Measurements from ENCODE around the gene HNRNPK. TPM values are rescaled to one million over a fixed set of nuclear protein-coding genes. Genes with fewer than 3 reads are reported as not detected.

The HNRNPK gene
- polyA plus RNA-seq, 3 donors = 154 to 339 (median 248) TPM

DNA sequence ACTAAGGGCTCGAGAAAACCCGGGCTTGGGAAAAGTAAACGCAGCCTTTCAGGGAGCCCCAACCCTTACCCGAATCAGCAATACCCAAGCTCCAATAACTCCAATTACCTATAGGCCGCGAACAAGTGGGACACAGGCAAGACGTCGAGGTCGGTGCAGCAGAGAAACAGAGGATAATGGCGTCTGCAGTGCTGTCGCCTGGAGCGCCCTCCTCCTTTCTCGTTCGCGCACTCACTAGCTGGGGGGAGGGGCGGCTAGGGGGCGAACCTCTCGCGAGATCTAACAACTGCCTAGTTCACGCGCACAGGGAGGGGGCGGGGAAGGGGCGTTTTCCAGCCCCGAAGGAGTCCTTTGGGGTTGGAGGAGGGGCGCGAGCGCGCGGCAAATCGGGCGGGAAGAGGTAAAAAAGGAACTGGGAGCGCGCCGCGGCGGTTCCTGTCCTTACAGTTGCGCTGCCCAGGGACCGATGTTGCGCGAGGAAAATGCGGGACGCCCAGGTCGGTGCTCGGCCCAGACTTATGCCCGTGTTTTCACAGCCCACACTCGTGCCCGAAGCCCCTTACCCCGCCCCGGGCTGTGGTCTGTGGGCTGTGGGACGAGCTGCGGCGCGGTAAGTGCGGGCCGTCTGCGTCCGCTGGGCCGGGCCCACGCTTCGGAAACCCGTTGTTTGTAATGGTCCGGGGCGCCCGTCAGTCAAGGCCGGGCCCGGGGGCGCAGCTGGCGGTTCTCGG lies 545 bp upstream of the HNRNPK start, which contains the start of gene RMI1:
Gene RMI1 (plus strand): TSS at position 411 of the 731 bp plus-strand sequence. CDS start 20,182 bp downstream, outside the sequence.
- H3K27ac ChIP-seq (ENCODE audit: low read depth, low read length) = peak within 1 kb of the TSS; percentile 97
- WGBS, 3 donors = 0% methylated on average over 69 of the region's 69 CpGs

DNA sequence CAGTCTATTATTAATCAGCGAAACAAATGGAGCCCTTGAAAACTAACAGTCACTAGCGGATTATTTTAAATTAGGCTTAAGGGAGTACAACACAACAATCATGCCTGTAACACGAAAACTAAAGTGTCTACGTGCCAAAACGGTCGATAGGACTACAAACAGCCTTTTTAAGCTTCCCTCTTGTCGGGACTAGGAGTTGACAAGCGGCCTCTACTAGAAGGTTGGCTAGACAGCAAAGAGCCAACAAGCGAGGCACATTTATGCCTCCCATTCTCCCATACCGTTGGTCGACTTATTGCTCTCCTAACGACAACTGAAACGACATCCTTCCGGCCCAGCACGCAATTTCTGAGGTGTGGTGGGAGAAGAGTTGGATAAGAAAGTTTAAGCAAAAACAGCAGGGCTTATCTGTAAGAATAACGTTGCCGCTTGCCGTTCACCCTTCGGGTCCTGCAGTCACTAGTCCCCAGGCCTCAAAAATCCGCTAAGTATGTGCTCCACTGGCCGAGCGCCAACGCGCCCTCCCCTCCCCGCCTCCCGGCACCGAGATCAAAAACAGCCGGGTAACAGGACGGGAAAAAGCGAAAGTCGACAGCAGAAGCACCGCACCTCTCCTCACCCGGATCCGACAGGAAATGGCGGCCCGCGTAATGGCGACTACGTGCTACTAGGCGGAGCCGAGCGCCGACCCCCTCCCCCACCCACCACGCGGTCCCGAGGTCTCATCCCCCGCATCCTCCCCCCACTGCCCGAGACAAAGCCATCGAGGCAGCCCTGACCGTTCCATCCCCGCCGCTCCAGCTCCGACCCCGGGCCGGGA lies 813 bp downstream of the HNRNPK start:
- 0 to 1% (median 0%) methylated on average over 50 to 55 of the region's 55 CpGs for WGBS, 3 donors
- peak overlapping the region; percentile 97 for H3K27ac ChIP-seq (ENCODE audit: low read depth, low read length)

DNA sequence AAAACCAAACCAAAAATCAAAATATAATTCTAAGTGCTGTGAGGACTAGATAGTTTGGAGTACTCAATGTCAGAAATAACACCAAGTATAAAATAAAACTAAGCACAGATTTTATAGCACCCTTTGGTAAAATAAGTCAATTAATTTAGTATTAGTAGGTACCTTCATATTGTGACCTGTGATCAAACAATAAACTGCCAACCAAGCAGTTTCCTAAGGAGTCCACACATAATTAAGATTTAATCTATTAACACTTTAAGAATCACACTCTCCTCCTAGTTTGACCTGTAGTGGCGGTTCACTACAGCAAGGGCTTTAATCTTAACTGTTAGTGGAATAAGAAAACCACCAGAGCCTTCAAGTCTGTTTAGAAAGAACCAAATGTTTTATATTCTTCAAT lies 2.8 kb downstream of the HNRNPK start:
- WGBS, 3 donors = 36 to 73% (median 71%) methylated on average over 1 of the region's 1 CpG

DNA sequence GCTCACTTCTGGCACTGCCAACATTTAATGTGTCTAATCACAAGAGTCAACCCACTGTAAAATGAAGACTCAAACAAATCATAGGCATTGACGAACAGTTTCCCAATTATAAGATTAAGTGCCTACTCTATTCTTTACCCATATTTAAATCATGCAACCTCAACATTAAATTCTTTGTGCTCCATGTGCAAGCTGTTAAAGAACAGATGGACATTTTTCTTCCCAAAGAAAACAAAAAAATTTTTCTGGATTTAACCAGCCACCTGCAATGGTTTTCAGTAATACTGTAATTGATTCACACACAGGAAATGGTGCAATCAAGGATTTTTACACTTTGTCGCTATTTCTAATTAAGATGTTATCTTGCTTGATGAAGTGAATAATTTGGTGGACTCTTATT lies 3.6 kb downstream of the HNRNPK start:
- no peak overlapping the region for H3K27ac ChIP-seq (ENCODE audit: low read depth, low read length)
- 50 to 59% (median 52%) methylated on average over 2 of the region's 2 CpGs for WGBS, 3 donors

More for the DNA sequence above, 2.8 kb downstream of the HNRNPK start:
- no peak overlapping the region for H3K27ac ChIP-seq (ENCODE audit: low read depth, low read length)

DNA sequence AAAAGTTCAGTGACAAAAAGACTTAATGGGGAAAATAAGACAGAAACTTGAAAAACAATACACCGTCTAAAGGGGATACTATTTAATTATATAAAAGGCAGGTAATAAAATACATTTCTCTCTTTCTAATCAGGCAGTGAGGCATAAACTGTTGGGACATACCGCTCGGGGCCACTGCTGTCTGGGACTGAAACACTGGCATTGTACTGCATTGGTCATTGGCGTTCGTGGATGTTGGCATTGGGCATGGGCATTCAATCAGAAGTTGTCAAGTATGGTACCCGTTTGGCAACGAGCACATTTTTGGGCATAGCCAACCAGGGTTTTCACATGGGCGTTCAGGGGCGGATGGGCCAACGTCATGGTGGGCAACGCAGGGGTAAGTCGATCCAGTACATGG lies 4.7 kb downstream of the HNRNPK start:
- H3K27ac ChIP-seq (ENCODE audit: low read depth, low read length) = no peak overlapping the region
- WGBS, 3 donors = 86 to 90% (median 88%) methylated on average over 12 of the region's 12 CpGs

DNA sequence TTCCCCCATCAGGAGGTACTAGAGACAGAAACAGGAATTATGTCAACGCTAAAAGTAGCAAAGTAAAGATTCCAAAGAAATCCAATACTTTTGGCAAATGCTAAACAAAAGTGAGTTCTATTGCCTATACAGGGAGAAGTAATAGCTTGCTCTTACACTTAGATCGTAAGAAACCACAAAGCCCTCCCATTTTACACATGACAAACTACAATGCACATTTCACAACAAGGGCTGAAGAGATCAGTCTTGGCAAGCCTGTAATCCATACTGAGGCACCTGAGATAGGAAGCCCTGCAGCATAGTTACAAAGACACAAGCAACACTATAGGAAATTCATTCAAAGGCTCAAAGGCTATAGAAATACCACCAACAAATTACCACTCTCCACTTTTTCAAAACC lies 7.7 kb downstream of the HNRNPK start:
- WGBS, 3 donors = 71 to 73% (median 72%) methylated on average over 2 of the region's 2 CpGs
- no peak overlapping the region for H3K27ac ChIP-seq (ENCODE audit: low read depth, low read length)

DNA sequence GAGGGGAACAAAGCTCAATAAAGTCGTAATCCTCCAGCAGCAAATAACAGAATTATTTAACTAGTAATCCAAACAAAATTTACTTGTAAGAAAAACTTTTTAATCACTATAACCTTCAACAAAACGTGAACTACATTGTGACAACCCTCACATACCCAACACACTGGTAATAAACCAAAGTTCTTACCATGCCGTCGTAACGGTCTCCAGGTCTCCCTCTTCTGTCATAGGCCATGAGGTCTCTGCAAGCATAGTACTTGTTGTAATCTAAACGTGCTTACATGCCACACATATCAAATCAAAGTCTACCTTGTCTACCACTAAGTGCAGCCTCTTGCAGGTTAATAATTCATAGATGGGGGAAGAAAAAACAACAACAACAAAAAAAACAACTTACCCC lies 8.5 kb downstream of the HNRNPK start:
- 67 to 82% (median 79%) methylated on average over 6 of the region's 6 CpGs for WGBS, 3 donors

DNA sequence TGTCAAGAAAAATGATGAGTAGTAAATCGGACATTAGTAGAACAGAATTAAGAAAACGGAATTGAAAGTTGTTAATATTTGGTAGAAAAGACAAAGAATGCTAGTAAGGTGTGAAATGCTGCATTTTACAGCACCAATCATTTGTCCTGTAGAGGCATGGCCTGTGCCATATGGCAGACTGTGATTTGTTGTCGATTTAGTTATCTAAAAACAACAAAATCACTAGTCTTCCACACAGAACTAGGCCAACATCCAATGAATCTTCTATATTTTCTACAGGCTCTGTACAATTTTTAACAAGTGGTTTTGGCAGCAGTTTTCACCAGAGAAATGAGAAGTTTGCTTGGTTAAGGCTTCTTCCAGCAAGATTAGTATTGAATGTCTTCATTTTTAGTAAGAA lies 10.4 kb downstream of the HNRNPK start:
- WGBS, 3 donors = 61 to 84% (median 80%) methylated on average over 3 of the region's 3 CpGs
- H3K27ac ChIP-seq (ENCODE audit: low read depth, low read length) = no peak overlapping the region

More for the DNA sequence above, 8.5 kb downstream of the HNRNPK start:
- H3K27ac ChIP-seq (ENCODE audit: low read depth, low read length) = no peak overlapping the region

DNA sequence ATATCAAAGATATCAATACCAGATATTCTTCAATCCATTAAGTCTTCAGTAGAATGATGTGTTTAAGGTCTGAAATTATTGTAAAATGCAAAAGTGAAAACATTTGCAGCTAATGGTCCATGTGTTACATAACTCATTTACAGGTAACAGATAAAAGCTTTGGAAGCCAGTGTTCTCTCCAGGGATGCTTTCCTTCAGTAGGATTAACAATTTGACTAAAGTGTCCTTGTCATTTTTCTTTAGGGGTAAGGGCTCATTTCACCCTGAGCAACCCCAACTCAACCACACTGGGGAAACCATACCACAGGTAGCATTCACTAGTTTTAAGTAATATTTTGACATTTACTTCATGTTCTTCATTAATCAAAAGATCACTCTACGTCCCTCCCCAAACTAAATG lies 12.9 kb downstream of the HNRNPK start:
- no peak overlapping the region for H3K27ac ChIP-seq (ENCODE audit: low read depth, low read length)
- WGBS, 3 donors = 78 to 91% (median 86%) methylated on average over 1 of the region's 1 CpG

DNA sequence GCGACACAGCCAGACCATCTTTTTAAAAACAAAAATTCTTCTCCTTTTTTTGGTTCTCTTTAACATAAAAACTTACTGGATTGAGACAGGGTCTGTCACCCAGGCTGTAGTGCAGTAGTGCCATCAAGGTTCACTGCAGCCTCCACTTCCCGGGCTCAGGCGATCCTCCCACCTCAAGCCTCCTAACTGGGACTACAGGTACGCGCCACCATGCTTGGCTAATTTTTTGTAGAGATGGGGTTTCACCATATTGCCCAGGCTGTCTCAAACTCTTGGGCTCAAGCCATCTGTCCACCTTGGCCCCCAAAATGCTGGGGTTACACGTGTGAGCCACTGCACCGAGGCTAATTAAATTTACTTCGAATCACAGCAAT lies 13.8 kb downstream of the HNRNPK start:
- H3K27ac ChIP-seq (ENCODE audit: low read depth, low read length) = no peak overlapping the region

DNA sequence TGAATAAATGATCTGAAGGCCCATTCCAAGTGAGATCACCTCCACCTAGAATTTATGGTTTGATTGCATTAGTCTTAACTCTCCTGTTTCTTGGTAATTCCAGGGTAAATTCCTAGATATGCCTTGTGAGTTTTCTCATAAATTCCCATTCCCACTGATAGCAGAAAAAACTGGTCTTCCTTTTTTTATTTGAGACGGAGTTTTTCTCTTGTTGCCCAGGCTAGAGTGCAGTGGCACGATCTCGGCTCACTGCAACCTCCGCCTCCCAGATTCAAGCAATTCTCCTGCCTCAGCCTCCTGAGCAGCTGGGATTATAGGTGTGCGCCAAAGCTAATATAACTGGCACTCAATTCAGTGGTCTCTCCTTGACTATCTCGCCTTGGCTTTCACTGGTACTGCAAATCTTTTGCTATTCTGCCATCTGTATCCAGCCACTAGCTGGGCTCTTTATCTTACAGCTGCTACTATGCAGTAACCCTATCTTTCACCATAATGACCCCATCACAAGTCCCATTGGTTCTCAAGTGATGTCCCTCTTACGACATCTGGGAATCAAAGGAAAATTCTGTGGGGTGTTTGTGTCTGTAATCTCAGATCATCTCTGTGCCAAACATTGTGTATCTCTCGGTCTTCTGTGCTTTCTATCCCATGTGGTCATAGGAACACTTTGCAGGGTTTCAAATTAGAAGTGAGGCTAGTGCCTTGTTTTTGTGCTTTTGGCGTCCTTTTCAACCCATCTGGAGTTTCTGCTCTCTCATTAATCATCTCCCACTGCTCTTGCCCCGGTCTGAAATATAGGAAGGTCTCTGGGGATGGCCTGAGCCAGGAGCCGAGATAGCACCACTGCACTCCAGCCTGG lies 14.4 kb downstream of the HNRNPK start:
- 63 to 70% (median 64%) methylated on average over 11 of the region's 11 CpGs for WGBS, 3 donors
- no peak overlapping the region for H3K27ac ChIP-seq (ENCODE audit: low read depth, low read length)

More for the DNA sequence above, 13.8 kb downstream of the HNRNPK start:
- WGBS, 3 donors = 87 to 90% (median 89%) methylated on average over 8 of the region's 8 CpGs

DNA sequence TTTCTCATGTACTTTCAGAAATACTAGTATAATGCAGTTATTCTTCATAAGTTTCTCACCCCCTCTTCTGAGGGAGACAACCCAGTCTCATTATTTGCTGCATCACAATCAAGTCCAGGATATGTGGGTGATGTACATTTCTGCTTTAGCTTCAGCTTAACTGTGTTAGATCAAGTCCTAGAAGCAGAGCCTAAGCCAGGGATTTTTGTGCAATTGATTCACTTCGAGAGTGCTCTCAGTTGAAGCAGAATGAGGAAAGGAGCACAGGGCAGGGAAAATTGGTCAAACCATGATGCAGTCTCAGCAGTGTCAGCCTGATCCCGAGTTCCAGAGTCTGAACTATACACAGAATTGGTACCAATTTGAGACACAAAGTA lies 15.1 kb downstream of the HNRNPK start:
- H3K27ac ChIP-seq (ENCODE audit: low read depth, low read length) = no peak overlapping the region
- 53 to 66% (median 64%) methylated on average over 2 of the region's 2 CpGs for WGBS, 3 donors

DNA sequence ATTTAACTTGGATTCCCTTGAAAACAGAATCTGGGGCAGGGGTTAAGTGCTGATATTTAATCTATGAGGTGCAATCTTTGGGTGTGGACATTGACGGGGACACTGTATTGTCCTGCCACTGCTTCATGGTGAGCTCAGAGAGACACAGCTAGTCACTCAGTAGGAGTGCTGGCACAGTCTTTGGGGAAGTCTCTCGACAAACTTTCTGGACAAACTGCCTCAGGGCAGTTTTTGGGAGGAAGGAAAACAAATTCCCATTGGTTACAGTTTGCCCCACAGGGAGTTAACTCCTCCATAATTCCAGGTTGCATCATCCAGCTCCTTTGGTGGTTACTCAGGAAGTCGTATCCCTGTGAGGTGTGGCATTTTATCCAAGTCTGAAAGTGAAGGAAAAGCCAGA lies 17.9 kb downstream of the HNRNPK start:
- no peak overlapping the region for H3K27ac ChIP-seq (ENCODE audit: low read depth, low read length)
- WGBS, 3 donors = 43 to 49% (median 43%) methylated on average over 3 of the region's 3 CpGs

DNA sequence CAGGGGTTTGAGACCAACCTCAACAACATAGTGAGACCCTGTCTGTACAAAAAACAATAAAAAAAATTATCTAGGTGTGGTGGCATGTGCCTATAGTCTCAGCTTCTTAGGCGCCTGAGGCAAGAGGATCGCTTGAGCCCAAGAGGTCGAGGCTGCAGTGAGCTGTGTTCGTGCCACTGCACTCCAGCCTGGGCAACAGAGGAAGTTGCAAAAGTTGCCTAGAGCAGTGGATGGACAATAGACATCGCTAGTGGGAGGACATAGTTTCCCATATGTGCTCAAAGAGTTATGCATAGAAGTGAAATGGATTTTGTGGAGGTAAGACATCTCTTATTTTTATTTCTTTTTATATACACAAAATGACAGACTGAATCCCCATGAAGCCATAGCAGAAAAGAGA lies 19.0 kb downstream of the HNRNPK start:
- WGBS, 3 donors = 68 to 89% (median 73%) methylated on average over 5 of the region's 5 CpGs
- H3K27ac ChIP-seq (ENCODE audit: low read depth, low read length) = no peak overlapping the region

DNA sequence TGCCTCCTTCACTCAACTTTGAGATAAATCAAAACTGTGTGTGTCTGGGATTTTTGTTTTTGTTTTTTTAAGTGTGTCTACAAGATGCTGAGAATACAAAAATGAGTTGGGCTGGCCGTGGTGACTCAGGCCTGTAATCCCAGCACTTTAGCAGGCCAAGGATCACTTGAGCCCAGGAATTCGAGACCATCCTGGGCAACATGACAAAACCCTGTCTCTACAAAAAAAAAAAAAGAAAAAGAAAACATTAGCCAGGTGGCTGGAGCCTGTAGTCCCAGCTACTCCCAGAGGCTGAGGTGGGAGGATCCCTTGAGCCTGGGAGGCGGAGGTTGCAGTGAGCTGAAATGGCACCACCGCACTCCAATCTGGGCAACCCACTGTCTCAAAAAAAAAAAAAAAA lies 21.0 kb downstream of the HNRNPK start:
- no peak overlapping the region for H3K27ac ChIP-seq (ENCODE audit: low read depth, low read length)
- 64 to 77% (median 75%) methylated on average over 4 of the region's 4 CpGs for WGBS, 3 donors

DNA sequence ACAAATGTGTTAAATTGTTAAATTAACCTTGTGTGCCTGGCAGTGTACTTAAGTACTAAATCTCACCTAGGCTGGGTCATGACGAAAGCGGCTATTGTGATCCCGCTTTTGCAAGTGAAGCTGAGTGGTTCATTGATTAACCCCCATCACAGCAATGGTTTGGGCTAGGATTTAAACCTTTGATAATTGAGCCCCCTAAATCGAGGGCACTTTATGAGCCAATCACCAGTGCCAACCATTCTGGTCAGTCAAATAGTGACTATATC lies 22.8 kb downstream of the HNRNPK start:
- WGBS, 3 donors = 45 to 77% (median 65%) methylated on average over 4 of the region's 4 CpGs
- H3K27ac ChIP-seq (ENCODE audit: low read depth, low read length) = no peak overlapping the region

DNA sequence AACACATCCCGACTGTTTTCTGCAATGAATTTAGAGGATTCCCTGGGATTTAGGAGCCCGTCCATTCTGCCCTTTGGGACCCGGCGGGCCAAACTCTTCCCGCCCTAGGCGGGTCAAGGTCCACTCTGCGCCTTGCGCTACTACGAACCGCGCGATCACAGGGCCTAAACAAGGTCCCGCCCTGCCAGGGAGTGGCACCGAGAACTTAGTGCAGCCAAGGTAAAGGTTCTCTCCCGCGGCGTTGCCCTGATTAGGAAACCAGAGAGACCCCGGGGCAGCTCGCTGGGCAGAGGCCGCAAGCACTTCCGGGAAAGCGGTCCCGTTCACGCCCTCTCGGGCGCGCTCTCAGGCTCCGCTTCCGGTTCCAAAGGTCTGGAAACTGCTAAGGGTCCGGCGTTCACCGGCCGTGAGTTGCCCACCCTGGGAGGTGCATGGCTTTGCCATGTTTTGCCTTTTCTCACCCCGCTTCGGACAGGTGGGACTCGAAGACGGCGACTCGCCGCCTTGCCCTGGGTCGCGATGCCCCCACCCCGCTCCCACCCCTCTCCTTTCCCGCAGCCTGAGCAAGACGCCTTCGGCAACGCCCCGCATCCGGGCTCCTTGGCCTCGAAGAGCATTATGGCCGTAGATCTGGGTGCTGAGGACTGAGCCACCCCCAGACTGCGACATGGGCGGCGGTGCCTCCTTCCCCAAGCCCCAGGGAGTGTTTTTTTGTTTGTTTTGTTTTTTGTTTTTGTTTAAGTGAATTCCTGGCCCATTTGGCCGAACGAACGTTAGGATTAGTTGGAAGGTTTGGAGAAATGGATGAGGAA lies 23.4 kb downstream of the HNRNPK start:
- WGBS, 3 donors = 1 to 3% (median 3%) methylated on average over 55 to 57 of the region's 57 CpGs
- H3K27ac ChIP-seq (ENCODE audit: low read depth, low read length) = no peak overlapping the region

DNA sequence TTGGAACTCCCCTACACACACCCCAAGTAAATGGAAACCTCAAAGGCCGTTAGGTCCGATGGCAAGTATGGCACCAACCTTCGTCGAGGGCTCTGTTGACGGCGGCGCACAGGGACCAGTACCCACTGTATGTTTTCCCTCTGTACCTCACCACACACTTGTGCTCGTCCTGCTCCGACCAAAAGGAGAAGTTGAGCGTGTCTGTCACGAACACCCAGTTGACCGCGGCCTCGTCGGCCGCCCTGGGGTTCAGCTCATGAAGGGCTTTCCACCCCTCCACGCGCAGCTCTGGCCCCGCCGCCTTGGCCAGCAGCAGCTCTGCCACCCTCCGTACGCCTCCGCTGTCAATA lies 24.0 kb downstream of the HNRNPK start:
- 3 to 7% (median 5%) methylated on average over 23 of the region's 23 CpGs for WGBS, 3 donors

More for the DNA sequence above, 24.0 kb downstream of the HNRNPK start:
- H3K27ac ChIP-seq (ENCODE audit: low read depth, low read length) = no peak overlapping the region

Measured in adipose tissue (tissue), 3 donors.